ENCODE measurements around the gene DAZAP1.
A peak's percentile ranks its signal among the peaks of the same experiment; 100 is the strongest.

Gene DAZAP1

DNA sequence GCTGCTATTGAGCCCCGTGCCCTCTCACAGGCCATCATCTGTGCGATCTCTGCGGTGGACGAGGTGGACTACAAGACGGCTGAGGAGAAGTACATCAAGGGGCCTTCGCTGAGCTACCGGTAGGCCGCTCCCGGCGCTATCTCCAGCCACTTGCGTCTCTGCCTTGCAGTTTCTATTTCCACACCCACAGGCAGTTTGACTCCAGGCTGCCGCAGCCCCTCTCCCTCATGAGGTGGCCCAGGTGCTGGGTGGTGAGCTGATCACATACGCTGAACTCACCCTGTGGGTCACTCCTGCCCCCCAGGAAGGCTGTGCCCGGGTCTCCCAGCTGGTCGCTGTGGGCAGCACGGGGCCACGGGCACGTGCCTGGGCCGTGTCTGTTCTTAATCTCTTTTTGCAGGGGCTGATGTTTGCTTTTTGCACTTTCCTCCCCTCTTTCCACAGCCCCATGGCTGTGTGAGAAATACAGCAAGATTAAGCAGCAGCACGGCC is 34.3 kb upstream of the DAZAP1 start:
- Histone ChIP-seq H2AK5ac (ENCODE audit: low read depth, low read length) (no peak overlapping the region), H3K36me3 (replicated peaks in 1 of 2; ENCODE audit: control insufficient read depth in 2 of 2, insufficient read depth in 2 of 2, low read length in 2 of 2) (peaks cover 58 to 85% of the 10 kb centered on the region in 2 donors), H4K8ac (ENCODE audit: low read depth, low read length) (no peak overlapping the region), H2BK5ac (ENCODE audit: low read length) (no peak overlapping the region), H3K27me3 (ENCODE audit: control insufficient read depth in 3 of 3, insufficient read depth in 3 of 3, low read depth in 1 of 3, low read length in 3 of 3) (no peaks in the 10 kb centered on the region), H3K27ac (replicated peaks; ENCODE audit: low read length) (no peak overlapping the region), H3K4me3 (ENCODE audit: low read length in 2 of 2) (no peak overlapping the region), H2BK120ac (ENCODE audit: low read depth, low read length) (no peak overlapping the region), H3K4me2 (ENCODE audit: insufficient read depth, low read length, poor library complexity, severe bottlenecking) (no peak overlapping the region), H2BK12ac (ENCODE audit: low read length) (no peak overlapping the region), H2BK15ac (ENCODE audit: low read length) (no peak overlapping the region), H3K23ac (ENCODE audit: low read depth, low read length, poor library complexity) (no peak overlapping the region), H3K4ac (ENCODE audit: low read length) (no peak overlapping the region), H3K18ac (ENCODE audit: low read length) (no peak overlapping the region), H3K9me3 (replicated peaks in 1 of 2; ENCODE audit: control insufficient read depth in 2 of 2, insufficient read depth in 1 of 2, low read depth in 1 of 2, low read length in 2 of 2) (peaks cover 0 to 4% of the 10 kb centered on the region in 2 donors), H3K79me1 (ENCODE audit: low read depth, low read length) (peaks cover 8% of the 10 kb centered on the region), H4K91ac (ENCODE audit: low read depth, low read length, poor library complexity) (no peak overlapping the region), H3K4me1 (ENCODE audit: control insufficient read depth in 2 of 2, insufficient read depth in 1 of 2, low read depth in 1 of 2, low read length in 2 of 2) (peaks cover 0 to 5% of the 10 kb centered on the region in 2 donors), H2AFZ (ENCODE audit: low read length) (no peak overlapping the region), H3K14ac (ENCODE audit: low read length) (no peak overlapping the region), H3K9ac (ENCODE audit: low read depth, low read length, poor library complexity) (peak overlapping the region; percentile 37)
- no peak for DNase-seq (ENCODE audit: low spot score)
- no CpG with 5 or more reads among the region's 20 CpGs for WGBS, 2 donors (ENCODE audit: extremely low coverage in 2 of 2, insufficient read length in 2 of 2, insufficient replicate concordance in 1 of 2)

DNA sequence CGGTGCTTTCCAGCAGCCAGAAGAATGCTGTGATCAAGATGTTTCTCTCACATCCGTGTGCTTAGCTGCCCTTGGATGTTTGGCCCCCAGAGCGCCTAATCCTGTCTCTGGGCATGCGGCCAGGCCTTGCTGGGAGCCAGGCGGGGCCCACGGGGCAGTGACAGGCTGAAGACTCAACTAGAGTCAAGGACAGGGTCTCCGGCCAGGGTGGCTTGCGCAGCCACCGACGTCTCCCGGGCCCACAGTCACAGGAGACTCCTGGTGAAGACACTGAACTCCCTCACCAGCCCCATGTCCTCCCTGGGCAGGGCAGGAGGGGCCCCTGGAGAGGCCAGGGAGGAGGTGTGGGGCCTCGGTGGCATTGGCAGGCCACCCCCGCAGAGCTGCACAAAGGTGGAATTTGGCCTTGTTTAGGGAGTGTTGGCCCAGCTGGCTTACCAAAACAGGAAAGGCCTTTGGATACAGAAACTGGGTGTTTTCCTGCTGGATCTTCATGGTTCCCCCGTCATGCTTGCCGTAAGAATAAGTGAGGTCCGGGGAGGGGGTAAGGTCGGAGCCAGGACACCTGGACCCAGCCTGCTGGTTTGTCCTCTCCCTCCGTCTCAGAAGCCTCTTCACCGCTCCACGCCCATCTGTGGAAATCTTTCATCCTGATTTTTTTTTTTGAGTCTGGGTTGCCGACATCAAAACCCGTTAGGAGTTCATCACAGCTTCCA is 33.7 kb upstream of the DAZAP1 start:
- no peak overlapping the region for H4K91ac ChIP-seq (ENCODE audit: low read depth, low read length, poor library complexity)
- no peak overlapping the region for H3K4me2 ChIP-seq (ENCODE audit: insufficient read depth, low read length, poor library complexity, severe bottlenecking)
- no peaks in the 10 kb centered on the region for H3K27me3 ChIP-seq (ENCODE audit: control insufficient read depth in 3 of 3, insufficient read depth in 3 of 3, low read depth in 1 of 3, low read length in 3 of 3)
- no peak overlapping the region for H3K23ac ChIP-seq (ENCODE audit: low read depth, low read length, poor library complexity)
- H2AFZ ChIP-seq (ENCODE audit: low read length) = no peak overlapping the region
- no peak overlapping the region for H3K27ac ChIP-seq (replicated peaks; ENCODE audit: low read length)
- peaks cover 0 to 5% of the 10 kb centered on the region in 2 donors for H3K4me1 ChIP-seq (ENCODE audit: control insufficient read depth in 2 of 2, insufficient read depth in 1 of 2, low read depth in 1 of 2, low read length in 2 of 2)
- peaks cover 4% of the 10 kb centered on the region for H3K79me1 ChIP-seq (ENCODE audit: low read depth, low read length)
- no peak overlapping the region for H4K8ac ChIP-seq (ENCODE audit: low read depth, low read length)
- peaks cover 0 to 4% of the 10 kb centered on the region in 2 donors for H3K9me3 ChIP-seq (replicated peaks in 1 of 2; ENCODE audit: control insufficient read depth in 2 of 2, insufficient read depth in 1 of 2, low read depth in 1 of 2, low read length in 2 of 2)
- H3K9ac ChIP-seq (ENCODE audit: low read depth, low read length, poor library complexity) = no peak overlapping the region
- peaks cover 53 to 81% of the 10 kb centered on the region in 2 donors for H3K36me3 ChIP-seq (replicated peaks in 1 of 2; ENCODE audit: control insufficient read depth in 2 of 2, insufficient read depth in 2 of 2, low read length in 2 of 2)
- H2BK5ac ChIP-seq (ENCODE audit: low read length) = no peak overlapping the region
- peak overlapping the region; percentile 8 for H3K14ac ChIP-seq (ENCODE audit: low read length)
- no peak overlapping the region for H2AK5ac ChIP-seq (ENCODE audit: low read depth, low read length)
- H3K18ac ChIP-seq (ENCODE audit: low read length) = no peak overlapping the region
- H2BK15ac ChIP-seq (ENCODE audit: low read length) = no peak overlapping the region
- no CpG with 5 or more reads among the region's 22 CpGs for WGBS, 2 donors (ENCODE audit: extremely low coverage in 2 of 2, insufficient read length in 2 of 2, insufficient replicate concordance in 1 of 2)
- no peak overlapping the region for H2BK120ac ChIP-seq (ENCODE audit: low read depth, low read length)
- no peak overlapping the region for H2BK12ac ChIP-seq (ENCODE audit: low read length)
- no peak for DNase-seq (ENCODE audit: low spot score)
- no peak overlapping the region for H3K4me3 ChIP-seq (ENCODE audit: low read length in 2 of 2)
- H3K4ac ChIP-seq (ENCODE audit: low read length) = no peak overlapping the region

DNA sequence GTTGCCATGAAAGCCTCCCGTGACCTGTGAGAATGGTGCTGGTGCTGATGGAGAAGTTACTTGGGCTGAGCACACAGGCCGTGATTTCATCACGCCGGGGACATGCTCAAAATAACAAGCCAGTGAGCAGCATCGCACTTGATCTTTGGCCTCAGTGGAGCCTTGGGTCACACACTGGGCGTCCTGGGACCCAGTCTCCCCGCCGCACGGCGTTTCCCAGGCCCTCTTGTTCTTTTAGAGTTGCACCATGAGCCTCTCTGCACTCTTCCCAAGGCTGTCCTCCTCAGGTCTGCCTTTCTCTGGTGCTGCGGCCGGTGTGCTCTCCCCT is 33.2 kb upstream of the DAZAP1 start:
- no peak overlapping the region for H3K23ac ChIP-seq (ENCODE audit: low read depth, low read length, poor library complexity)
- H2AFZ ChIP-seq (ENCODE audit: low read length) = no peak overlapping the region
- H2BK120ac ChIP-seq (ENCODE audit: low read depth, low read length) = no peak overlapping the region
- no CpG with 5 or more reads among the region's 12 CpGs for WGBS, 2 donors (ENCODE audit: extremely low coverage in 2 of 2, insufficient read length in 2 of 2, insufficient replicate concordance in 1 of 2)
- peaks cover 0 to 5% of the 10 kb centered on the region in 2 donors for H3K4me1 ChIP-seq (ENCODE audit: control insufficient read depth in 2 of 2, insufficient read depth in 1 of 2, low read depth in 1 of 2, low read length in 2 of 2)
- no peak overlapping the region for H3K9ac ChIP-seq (ENCODE audit: low read depth, low read length, poor library complexity)
- no peak overlapping the region for H2BK12ac ChIP-seq (ENCODE audit: low read length)
- H3K4me3 ChIP-seq (ENCODE audit: low read length in 2 of 2) = no peak overlapping the region
- no peak overlapping the region for H2BK15ac ChIP-seq (ENCODE audit: low read length)
- H3K4ac ChIP-seq (ENCODE audit: low read length) = no peak overlapping the region
- no peak overlapping the region for H2BK5ac ChIP-seq (ENCODE audit: low read length)
- peaks cover 0 to 4% of the 10 kb centered on the region in 2 donors for H3K9me3 ChIP-seq (replicated peaks in 1 of 2; ENCODE audit: control insufficient read depth in 2 of 2, insufficient read depth in 1 of 2, low read depth in 1 of 2, low read length in 2 of 2)
- no peak overlapping the region for H3K4me2 ChIP-seq (ENCODE audit: insufficient read depth, low read length, poor library complexity, severe bottlenecking)
- no peak overlapping the region for H4K91ac ChIP-seq (ENCODE audit: low read depth, low read length, poor library complexity)
- no peak overlapping the region for H2AK5ac ChIP-seq (ENCODE audit: low read depth, low read length)
- H3K36me3 ChIP-seq (replicated peaks in 1 of 2; ENCODE audit: control insufficient read depth in 2 of 2, insufficient read depth in 2 of 2, low read length in 2 of 2) = peaks cover 50 to 77% of the 10 kb centered on the region in 2 donors
- H3K27me3 ChIP-seq (ENCODE audit: control insufficient read depth in 3 of 3, insufficient read depth in 3 of 3, low read depth in 1 of 3, low read length in 3 of 3) = no peaks in the 10 kb centered on the region
- DNase-seq (ENCODE audit: low spot score) = no peak
- H3K18ac ChIP-seq (ENCODE audit: low read length) = no peak overlapping the region
- H4K8ac ChIP-seq (ENCODE audit: low read depth, low read length) = no peak overlapping the region
- no peak overlapping the region for H3K14ac ChIP-seq (ENCODE audit: low read length)
- H3K79me1 ChIP-seq (ENCODE audit: low read depth, low read length) = peaks cover 4% of the 10 kb centered on the region
- H3K27ac ChIP-seq (replicated peaks; ENCODE audit: low read length) = no peak overlapping the region

DNA sequence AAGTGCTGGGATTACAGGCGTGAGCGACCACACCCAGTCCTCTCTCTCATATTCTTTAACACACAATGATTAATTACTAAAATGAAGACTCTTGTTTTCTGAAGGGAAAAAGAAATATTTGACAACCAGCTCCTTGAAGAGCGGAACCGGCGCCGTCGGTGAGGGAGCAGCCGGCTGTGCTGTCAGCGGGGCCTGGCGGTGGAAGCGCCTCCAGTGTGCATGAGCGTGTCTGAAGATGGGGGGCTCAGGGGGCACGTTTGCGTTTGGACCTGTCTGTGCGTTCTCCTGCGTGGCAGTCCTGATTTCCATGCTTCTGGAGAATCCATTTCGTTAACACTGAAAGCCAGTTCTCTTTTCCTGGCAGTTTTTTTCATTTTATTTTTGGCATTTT is 31.0 kb upstream of the DAZAP1 start:
- Histone ChIP-seq H2BK12ac (ENCODE audit: low read length) (no peak overlapping the region), H2AFZ (ENCODE audit: low read length) (no peak overlapping the region), H3K14ac (ENCODE audit: low read length) (no peak overlapping the region), H2BK120ac (ENCODE audit: low read depth, low read length) (no peak overlapping the region), H3K36me3 (replicated peaks in 1 of 2; ENCODE audit: control insufficient read depth in 2 of 2, insufficient read depth in 2 of 2, low read length in 2 of 2) (peaks cover 31 to 55% of the 10 kb centered on the region in 2 donors), H3K27ac (replicated peaks; ENCODE audit: low read length) (no peak overlapping the region), H4K91ac (ENCODE audit: low read depth, low read length, poor library complexity) (no peak overlapping the region), H3K4me1 (ENCODE audit: control insufficient read depth in 2 of 2, insufficient read depth in 1 of 2, low read depth in 1 of 2, low read length in 2 of 2) (peaks cover 2 to 7% of the 10 kb centered on the region in 2 donors), H3K4me3 (ENCODE audit: low read length in 2 of 2) (no peak overlapping the region), H3K27me3 (ENCODE audit: control insufficient read depth in 3 of 3, insufficient read depth in 3 of 3, low read depth in 1 of 3, low read length in 3 of 3) (no peaks in the 10 kb centered on the region), H3K23ac (ENCODE audit: low read depth, low read length, poor library complexity) (no peak overlapping the region), H3K9me3 (replicated peaks in 1 of 2; ENCODE audit: control insufficient read depth in 2 of 2, insufficient read depth in 1 of 2, low read depth in 1 of 2, low read length in 2 of 2) (peaks cover 0 to 3% of the 10 kb centered on the region in 2 donors), H3K9ac (ENCODE audit: low read depth, low read length, poor library complexity) (peak overlapping the region; percentile 34), H2AK5ac (ENCODE audit: low read depth, low read length) (no peak overlapping the region), H3K79me1 (ENCODE audit: low read depth, low read length) (no peaks in the 10 kb centered on the region), H3K4ac (ENCODE audit: low read length) (no peak overlapping the region), H2BK15ac (ENCODE audit: low read length) (no peak overlapping the region), H2BK5ac (ENCODE audit: low read length) (no peak overlapping the region), H4K8ac (ENCODE audit: low read depth, low read length) (no peak overlapping the region), H3K4me2 (ENCODE audit: insufficient read depth, low read length, poor library complexity, severe bottlenecking) (no peak overlapping the region), H3K18ac (ENCODE audit: low read length) (no peak overlapping the region)
- DNase-seq (ENCODE audit: low spot score) = no peak
- WGBS, 2 donors (ENCODE audit: extremely low coverage in 2 of 2, insufficient read length in 2 of 2, insufficient replicate concordance in 1 of 2) = no CpG with 5 or more reads among the region's 17 CpGs
